ENCODE data around the gene SLBP.

Gene SLBP

DNA sequence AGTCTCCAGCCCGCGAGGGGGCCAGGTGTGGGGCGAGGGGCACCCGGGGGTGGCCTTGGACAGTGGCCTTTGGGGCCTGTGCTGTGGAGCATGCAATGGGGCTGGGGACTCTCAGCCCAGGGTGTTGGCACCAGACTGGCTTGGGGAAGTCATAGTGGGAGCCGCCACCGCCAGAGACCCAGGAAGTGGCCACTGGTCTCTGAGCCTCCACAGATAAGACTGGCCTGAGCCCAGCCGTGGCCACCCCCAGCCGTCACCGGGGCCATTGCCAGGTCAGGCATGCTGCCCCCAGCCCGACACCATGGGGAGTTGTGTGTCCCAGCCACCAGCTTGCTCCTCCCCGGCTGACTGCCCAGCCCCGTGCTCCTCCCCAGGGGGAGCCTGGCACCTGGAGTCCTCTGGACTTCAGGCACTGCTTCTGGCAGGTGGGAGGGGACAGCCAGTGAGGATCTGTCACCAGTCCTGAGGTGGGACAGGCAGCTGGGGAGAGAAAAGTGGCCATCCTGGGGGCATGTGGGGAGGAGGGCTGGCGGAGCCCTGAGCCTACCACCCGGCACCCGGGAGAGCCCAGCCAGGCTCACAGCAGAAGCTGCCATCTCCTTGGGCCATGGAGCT is 41.7 kb upstream of the SLBP start:
- TF ChIP-seq JUND (IDR thresholded peaks at IDR 0.05; ENCODE audit: low read depth): no peak
- DNase-seq (ENCODE audit: low read depth in 1 of 2, low spot score in 1 of 2): no peak
- in situ Hi-C loops (cut with HindIII; ENCODE audit: low pct_unique_long_range_greater_than_20kb, low sequenced_read_pairs): no loop called here

DNA sequence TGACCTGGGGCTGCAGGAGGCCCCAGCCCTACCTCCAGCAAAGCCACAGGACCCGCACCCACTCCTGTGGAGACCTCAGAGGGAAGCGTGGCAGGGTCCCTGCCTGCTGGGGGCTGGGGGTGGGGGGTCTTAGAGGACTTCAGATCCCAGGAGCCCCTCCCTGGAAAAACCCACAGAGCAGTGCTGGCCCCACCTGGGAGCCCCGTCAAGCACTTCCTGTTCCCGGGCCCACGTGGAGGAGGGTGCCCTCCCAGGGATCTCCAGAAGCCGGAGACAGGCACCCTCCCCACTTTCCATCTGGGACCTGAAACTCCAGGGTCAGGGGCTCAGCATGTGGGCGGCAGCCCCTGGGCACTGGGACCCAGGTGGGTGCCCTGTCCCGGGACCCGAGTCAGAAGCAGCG is 41.2 kb upstream of the SLBP start:
- no peak for DNase-seq (ENCODE audit: low read depth in 1 of 2, low spot score in 1 of 2)
- TF ChIP-seq JUND (IDR thresholded peaks at IDR 0.05; ENCODE audit: low read depth): no peak
- in situ Hi-C loops (cut with HindIII; ENCODE audit: low pct_unique_long_range_greater_than_20kb, low sequenced_read_pairs): no loop called here

DNA sequence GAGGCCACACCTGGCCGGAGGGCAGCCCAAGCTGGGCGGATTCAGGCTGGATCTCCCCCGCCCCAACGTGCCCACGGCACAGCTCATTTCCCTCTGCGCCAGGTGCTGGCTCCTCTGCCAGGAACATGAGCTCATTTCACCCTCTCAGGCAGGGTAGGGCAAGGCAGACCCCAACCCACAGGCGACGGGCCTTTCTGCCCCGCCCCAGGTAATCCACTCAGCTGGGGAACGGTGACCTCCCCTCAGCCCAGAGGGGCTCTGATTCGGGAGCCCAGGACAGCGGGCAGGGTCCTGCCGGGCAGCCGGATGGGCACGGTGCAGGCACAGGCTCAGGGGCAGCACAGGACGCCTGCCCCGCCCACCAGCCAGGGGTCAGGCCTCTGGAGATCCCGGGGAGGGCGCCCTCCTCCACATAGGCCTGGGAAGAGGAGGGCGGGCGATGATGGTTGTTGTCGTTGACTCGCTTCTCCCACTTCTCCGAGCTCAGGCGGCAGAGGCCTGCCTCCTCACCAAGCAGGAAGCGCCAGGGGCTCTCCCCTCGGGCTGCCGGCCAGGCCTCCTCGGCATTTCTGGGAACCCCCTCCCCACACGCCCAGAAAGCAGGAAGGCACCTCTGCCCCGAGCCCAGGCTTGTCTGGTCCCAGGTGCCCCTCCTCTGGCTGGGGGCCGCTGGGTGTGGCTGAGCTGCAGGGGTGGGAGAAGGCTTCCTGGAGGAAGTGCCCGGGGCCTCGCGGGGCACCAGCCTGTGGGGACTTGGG is 40.3 kb upstream of the SLBP start:
- DNase-seq (ENCODE audit: low read depth in 1 of 2, low spot score in 1 of 2): no peak
- in situ Hi-C loops (cut with HindIII; ENCODE audit: low pct_unique_long_range_greater_than_20kb, low sequenced_read_pairs): no loop called here
- no peak for TF ChIP-seq JUND (IDR thresholded peaks at IDR 0.05; ENCODE audit: low read depth)

DNA sequence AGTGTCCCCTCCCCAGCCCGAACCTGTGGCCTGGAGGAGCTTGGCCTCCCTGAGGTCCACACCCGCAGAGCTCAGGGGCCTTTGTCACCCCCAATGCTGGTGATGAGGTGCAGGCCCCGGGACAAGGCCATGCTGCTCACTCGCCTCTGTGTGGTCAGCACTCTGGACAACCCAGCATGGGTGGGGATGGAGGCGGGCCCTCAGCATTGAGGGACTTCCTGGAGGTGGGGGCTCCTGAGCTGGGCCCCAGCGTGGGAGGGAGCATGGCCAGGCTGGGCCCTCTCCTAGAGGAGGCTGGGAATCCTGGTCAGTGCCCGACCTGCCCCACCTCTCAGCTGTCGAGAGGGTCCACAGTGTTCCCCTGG is 39.8 kb upstream of the SLBP start:
- no peak for DNase-seq (ENCODE audit: low read depth in 1 of 2, low spot score in 1 of 2)
- TF ChIP-seq JUND (IDR thresholded peaks at IDR 0.05; ENCODE audit: low read depth): no peak
- in situ Hi-C loops (cut with HindIII; ENCODE audit: low pct_unique_long_range_greater_than_20kb, low sequenced_read_pairs): no loop called here

DNA sequence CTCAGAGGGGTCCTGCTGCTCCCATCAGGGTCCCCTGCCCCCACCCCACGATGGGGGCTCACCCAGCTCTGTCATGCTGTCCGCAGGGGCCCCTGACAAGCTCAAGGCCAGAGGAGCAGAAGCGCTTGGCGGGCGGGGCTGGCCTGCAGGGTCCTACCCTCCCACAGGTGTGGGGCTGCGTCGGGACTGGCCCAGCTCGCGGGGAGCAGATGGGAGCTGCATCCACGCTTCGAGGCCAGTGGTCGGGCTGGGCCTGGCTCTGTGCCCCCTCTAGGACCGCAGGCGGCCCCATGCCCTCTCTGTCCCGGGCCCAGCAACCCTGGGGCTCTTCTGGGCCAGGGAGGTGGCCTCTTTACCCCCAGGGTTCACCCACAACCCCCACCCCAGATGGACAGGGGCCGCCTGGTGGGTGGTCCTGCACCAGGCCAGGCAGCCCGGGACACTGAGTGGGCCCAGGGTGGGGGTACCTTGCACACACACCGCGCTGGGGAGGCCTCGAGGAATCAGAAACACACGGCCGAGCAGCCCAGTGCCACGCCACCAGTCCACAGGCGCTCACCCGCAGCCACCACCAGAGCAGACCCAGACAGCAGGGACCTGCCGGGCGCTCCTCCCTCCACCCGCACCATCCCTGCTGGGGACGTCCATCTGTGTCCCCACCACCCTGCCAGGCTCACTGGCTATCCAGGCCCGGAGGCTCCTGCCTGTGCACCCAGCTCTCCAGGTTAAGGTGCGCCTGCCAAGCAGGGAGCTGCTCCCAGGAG is 39.2 kb upstream of the SLBP start:
- no peak for TF ChIP-seq JUND (IDR thresholded peaks at IDR 0.05; ENCODE audit: low read depth)
- DNase-seq (ENCODE audit: low read depth in 1 of 2, low spot score in 1 of 2): no peak
- in situ Hi-C loops (cut with HindIII; ENCODE audit: low pct_unique_long_range_greater_than_20kb, low sequenced_read_pairs): no loop called here

DNA sequence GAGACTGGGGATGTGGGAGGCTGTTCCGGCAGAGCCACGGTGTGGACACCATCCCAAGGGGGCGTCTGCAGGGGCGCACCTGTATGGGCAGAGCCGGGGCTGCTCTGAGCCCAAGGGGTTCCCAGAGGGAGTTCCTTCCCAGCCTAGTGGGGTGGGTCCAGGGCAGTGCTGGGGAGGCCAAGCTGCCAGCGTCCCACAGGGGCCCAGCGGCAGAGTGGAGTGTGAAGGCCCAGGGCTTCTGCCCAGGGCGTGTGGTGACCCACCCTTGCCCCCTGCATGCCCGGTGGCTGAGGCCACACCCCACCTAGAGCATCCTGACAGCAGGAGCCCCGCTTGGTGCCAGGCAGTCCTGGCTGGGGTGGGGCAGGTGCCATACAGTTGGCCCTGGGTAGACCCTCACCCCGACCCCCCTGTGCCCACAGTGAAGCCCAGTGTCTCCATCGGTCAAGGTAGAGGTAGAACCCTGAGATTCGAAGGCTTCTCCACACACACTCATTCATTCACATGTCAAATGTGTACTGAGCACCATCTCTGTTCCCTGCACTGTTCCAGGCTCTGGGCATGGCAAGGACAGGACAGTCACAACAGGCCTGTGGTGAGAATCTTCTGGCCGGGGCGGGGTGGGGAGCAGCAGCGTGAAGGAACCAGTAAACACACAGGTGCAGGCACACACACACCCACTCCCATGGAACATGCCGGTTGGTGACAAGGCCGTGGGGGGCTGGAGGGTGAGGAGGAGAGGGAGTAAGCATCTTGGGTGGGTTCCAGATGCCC is 38.4 kb upstream of the SLBP start:
- no peak for DNase-seq (ENCODE audit: low read depth in 1 of 2, low spot score in 1 of 2)
- TF ChIP-seq JUND (IDR thresholded peaks at IDR 0.05; ENCODE audit: low read depth): no peak
- in situ Hi-C loops (cut with HindIII; ENCODE audit: low pct_unique_long_range_greater_than_20kb, low sequenced_read_pairs): no loop called here

DNA sequence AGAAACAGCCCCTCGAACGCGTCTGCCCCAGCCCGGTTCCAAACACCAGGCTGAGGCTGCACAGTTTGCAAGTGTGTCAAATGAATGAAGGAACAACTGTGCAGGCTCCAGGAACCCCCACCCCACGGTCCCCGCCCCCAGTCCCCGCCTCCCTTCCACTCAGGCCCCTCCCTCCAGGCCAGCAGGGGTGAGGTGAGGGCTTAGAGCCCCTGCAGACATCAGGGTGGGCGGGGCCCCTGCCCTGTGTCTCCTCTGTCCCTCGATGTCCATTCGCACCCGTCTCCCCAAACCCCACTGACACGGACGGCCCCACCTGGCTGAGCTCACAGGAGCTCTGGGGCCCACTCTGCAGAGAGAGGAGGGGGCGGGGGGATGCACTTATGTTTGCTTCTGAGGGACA is 37.7 kb upstream of the SLBP start:
- no peak for TF ChIP-seq JUND (IDR thresholded peaks at IDR 0.05; ENCODE audit: low read depth)
- no peak for DNase-seq (ENCODE audit: low read depth in 1 of 2, low spot score in 1 of 2)
- in situ Hi-C loops (cut with HindIII; ENCODE audit: low pct_unique_long_range_greater_than_20kb, low sequenced_read_pairs): no loop called here

DNA sequence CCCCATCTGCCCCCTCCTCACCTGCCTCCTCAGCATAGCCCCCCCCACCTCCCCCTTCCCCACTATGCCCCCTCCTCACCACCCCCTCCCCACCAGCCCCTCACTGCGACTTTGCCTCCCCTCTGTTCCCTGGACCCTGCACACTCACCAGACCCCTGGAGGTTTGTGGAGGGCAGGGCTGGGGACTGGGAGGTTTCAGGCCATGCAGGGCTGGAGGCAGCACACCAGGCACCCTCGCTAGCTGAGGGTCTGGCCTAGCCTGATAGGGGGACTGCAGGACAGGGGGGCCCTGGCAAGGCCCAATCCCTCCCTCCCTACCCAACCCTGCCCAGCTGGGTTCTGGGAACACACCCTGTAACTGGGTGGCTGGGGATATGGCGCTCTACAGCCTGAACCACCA is 37.3 kb upstream of the SLBP start:
- no peak for TF ChIP-seq JUND (IDR thresholded peaks at IDR 0.05; ENCODE audit: low read depth)
- no peak for DNase-seq (ENCODE audit: low read depth in 1 of 2, low spot score in 1 of 2)
- in situ Hi-C loops (cut with HindIII; ENCODE audit: low pct_unique_long_range_greater_than_20kb, low sequenced_read_pairs): no loop called here

DNA sequence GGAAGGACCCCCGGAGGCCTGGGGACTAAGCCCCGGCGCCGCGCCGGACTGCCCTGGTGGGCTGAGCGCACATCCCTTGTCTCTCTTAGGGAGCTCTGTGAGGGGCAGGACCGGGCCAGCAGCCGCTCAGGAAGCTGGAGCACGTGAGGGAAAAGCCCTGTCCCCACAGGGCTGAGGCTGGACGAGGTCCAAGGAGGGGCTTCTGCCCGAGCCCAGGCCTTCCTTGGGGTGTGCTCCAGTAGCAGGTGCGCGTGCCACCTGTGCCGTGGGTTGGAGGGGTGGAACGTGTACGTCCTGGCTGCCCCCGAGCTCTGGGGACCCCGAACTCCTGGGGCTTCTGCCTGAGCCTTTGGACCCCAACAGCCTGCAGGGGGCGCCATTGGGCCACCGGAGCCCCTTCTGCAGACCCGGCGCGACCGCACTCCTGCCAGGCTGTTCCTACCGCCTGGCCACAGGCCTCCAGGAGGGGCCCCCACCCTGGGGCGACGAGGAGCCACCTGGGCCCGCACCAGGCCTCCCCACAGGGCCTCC is 36.4 kb upstream of the SLBP start:
- TF ChIP-seq JUND (IDR thresholded peaks at IDR 0.05; ENCODE audit: low read depth): no peak
- in situ Hi-C loops (cut with HindIII; ENCODE audit: low pct_unique_long_range_greater_than_20kb, low sequenced_read_pairs): no loop called here
- DNase-seq (ENCODE audit: low read depth in 1 of 2, low spot score in 1 of 2): peak; percentile 79 to 85

DNA sequence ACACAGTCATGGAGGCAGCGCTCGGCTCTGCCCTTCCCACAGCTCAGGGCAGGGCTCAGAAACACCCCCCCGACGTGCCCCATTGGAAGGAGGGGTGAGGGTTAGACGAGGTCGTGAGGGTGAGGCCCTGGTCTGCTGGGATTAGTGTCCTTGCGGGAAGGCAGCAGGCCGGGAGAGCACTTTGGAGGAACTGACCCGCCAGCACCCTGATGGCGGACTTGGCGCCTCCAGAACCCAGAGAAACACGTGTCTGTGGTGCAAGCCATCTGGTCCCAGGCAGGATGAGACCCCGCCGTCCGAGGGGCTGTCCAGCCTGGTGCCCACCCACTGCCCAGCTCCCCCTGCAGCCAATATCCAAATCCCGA is 35.5 kb upstream of the SLBP start:
- DNase-seq (ENCODE audit: low read depth in 1 of 2, low spot score in 1 of 2): no peak
- in situ Hi-C loops (cut with HindIII; ENCODE audit: low pct_unique_long_range_greater_than_20kb, low sequenced_read_pairs): no loop called here

DNA sequence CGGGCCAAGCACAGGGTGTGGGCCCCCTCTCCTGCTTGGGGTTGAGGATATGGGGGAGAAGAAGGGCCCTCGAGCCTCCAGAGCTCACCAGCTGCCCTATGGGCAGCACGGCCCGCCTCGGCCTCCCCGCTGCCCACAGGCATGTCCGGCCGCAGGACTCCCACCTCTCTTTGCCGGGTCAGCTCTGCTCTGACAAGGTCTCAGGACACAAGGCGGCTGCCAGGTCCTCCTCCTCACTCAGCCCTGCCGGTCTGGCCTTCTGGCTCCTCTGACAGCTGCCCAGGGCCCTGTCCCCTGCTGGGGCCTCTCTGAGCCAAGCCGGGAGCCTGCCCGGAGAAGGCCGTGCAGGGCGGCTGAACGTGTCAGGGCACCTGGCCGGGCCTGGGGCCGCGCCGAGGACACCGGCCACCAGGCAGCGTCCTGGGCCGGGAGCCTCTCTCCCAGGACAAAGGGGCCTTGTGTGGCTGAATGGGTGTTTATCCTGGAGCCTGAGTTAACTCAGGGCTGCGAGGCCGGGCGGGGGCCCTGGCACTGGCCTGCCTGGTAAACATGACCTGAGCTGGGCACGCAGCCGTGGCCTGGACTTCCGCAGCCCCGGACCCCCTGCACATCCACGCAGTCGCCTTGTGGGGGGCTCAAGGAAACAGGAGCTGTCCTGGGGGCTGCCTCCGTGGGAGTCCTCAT is 34.9 kb upstream of the SLBP start:
- in situ Hi-C loops (cut with HindIII; ENCODE audit: low pct_unique_long_range_greater_than_20kb, low sequenced_read_pairs): no loop called here
- no peak for TF ChIP-seq JUND (IDR thresholded peaks at IDR 0.05; ENCODE audit: low read depth)
- DNase-seq (ENCODE audit: low read depth in 1 of 2, low spot score in 1 of 2): peak in 1 of 2 experiments; percentile 28

More for the DNA sequence above, 35.5 kb upstream of the SLBP start:
- no peak for TF ChIP-seq JUND (IDR thresholded peaks at IDR 0.05; ENCODE audit: low read depth)

DNA sequence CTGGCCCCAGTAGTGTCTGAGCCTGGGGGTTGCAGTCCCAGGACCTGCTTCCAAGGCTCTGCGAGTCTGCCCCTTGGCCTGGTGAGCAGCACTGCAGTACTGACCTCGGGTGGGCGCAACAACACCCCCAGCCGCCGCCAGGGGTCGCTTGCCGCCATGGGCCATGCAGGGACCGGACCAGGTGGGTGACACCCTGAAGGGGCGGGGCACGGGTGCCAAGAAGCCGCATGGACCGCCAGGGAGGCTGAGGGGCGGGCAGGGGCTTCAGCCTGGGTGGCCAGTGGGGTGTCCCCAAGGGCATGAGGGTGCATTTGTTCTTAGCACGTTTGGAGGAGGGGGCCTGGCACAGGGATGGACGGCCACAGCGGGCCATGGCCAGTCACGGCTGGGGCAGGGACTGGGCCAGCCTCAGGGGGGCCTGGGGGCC is 34.2 kb upstream of the SLBP start:
- in situ Hi-C loops (cut with HindIII; ENCODE audit: low pct_unique_long_range_greater_than_20kb, low sequenced_read_pairs): no loop called here
- TF ChIP-seq JUND (IDR thresholded peaks at IDR 0.05; ENCODE audit: low read depth): no peak
- DNase-seq (ENCODE audit: low read depth in 1 of 2, low spot score in 1 of 2): peak; percentile 69 to 74

All from T47D (cell line).